HG03354 (cell line): ENCODE data around the gene MOGAT3.
A peak's percentile ranks its signal among the peaks of the same experiment; 100 is the strongest.

Experiments used
- ATAC-seq: cut with Tn5 transposase; IDR thresholded peaks from one replicate; pipeline ENCODE4 v1.9.1; 2021; ENCODE audit warnings: mild to moderate bottlenecking; ENCODE audit not compliant: unreplicated experiment, poor library complexity, severe bottlenecking

The MOGAT3 gene

DNA sequence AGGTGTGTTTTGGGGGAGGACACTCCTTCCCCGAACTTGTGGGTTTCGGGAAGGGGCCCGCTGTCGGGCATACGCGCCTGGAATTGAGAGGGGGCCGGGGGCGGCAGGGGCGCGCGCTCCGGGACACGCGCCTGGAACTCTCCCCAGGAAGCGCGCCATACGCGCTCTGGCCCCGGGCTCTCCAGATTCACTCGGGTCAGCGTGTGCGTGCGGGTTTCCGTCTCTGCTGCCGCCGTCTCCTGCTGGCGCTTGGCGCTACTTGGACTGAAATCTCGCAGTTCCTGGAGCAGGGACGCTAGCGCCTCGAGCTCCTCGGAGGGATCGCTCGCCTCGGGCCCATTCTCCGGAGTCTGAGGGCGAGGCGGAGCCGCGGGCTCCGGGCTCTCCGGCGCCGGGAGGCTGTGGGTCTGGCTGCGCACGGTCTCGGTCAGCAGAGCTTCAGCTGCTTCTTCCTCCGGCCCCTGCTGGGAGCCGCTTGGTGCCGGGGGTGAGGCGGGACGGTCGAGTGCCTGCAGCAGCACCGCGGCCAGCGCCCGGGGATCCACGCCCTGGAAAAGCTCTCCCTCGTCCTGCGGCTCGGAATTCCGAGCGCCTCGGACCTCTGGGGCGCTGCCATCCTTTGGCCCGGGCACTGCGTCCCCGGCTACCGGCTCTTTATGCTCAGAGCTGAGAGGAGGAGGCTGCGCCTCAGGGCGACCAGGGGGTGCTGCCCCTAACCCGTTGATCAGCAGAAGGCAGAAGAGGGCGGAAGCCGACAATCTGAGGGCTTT is 36.6 kb downstream of the MOGAT3 start:
- no peak for ATAC-seq

DNA sequence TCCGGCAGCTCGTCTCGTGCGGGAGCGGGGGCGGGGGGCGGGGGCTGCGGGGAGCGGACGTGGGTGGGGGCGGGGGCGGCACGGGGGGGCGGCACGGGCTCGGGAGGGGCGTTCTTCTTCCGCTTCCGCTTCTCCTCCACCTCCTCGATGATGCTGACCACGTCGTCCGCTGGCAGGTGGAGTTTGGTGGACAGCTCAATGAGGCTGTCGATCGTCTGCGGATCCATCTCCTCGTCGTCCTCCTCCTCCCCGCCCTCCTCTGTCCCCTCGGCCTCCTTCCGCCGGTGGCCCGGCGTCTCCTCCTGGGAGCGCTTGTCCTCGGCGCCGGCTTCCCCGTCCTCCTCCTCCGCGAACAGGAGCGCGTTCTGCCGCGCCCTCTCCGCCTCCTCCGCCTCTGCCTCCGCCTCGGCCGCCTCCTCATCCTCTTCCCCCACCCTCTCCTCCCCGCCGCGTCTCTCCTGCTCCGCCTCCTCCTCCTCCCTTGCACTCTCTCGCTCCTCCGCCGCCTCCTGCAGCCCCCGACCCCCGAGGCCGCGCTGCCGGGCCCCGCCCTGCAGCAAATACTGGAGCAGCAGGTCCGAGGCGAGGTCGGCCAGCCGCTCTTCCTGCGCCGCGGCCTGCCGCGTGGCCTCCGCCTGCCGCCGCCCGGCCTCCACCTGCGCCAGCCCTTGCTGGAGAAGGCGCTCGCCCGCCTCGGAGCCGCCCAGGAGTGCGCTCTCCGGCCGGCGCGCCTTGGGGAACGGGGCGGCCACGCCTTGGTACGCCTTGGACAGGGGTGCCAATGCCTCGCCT is 37.4 kb downstream of the MOGAT3 start:
- ATAC-seq = no peak

DNA sequence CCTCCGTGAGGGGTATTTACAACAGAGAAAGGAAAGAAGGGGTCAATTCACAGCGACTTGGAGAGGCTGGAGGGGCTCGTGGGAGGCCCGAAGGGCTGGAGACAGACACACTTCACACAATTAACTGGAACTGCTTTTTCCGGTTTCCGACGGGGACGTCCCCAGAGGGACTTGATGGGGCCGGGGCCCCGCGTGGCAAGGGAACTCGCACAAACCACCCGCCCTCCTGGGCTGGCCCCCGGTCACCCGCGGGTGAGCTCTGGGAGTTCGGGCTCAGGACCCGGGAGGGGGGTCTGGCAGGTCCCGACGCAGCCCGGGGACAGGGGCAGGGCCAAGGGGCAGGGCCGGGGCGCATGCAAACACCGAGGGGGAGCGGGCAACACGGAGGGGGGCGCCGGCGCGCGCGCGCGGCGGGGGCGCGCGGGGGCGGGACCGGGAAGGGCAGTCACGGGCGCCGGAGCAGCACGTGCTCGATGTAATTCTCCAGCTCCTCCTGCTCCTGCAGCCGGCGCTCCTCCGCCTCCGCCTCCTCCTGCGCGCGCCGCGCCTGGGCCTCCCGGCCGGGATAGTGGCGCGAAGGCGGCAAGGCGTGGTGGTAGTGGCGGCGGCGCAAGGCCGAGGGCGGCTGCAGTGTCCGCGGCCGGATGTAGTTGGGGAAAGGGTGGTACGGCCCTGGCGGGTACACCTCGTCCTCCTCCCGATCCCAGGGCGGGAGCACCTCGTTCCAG is 38.1 kb downstream of the MOGAT3 start:
- ATAC-seq = no peak

DNA sequence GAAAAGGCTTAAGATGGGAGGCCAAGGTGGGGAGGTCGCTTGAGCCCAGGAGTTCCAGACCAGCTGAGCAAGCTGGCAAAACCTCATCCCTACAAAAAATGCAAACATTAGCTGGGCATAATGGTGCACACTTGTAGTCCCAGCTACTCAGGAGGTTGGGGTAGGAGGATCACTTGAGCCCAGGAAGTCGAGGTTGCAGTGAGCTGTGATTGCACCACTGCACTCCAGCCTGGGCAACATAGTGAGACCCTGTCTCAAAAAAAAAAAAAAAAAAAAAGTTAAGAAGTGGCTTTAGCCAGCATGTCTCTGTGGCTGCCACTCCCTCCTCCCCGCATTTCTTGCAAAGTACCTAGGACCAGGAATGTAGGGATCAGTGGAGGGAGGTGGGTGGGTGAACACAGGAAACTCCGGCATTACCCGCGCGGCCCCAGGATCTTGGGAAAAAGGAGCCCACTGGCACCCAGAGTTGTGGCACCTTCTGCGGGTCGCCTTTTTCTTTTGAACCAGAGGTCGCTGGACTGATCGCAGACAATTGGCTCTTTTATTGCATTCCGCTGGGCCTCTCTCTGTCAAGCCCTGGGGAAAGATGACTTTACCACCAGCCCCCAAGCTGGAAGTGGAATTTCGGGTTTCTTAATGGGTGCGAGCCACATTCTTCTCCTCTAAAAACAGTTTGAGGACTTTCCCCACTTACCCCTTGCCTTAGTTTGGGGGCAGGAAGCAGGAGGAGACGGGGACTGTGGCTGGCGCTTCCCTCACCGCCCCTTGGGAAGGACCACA is 39.0 kb downstream of the MOGAT3 start:
- ATAC-seq = no peak

DNA sequence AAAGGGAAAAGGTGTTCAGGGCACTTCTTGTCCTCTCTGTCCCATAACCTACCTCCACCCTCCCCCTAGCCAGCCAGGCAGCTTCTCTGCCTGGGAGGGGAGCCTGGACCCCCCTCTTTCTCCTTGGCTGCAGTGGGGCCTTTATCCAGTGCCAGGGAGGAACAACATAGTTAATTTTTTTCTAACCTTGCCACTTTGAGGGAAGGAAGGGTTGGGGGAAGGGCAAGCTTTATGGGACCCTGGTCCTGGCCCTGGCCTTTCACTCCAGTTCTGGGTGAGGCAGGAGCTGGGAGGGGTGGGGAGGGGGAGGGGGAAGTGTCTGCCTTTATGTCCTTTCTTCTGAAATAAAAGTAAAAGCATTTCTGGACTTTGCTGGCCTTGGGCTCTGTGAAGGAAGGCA is 39.9 kb downstream of the MOGAT3 start:
- no peak for ATAC-seq

DNA sequence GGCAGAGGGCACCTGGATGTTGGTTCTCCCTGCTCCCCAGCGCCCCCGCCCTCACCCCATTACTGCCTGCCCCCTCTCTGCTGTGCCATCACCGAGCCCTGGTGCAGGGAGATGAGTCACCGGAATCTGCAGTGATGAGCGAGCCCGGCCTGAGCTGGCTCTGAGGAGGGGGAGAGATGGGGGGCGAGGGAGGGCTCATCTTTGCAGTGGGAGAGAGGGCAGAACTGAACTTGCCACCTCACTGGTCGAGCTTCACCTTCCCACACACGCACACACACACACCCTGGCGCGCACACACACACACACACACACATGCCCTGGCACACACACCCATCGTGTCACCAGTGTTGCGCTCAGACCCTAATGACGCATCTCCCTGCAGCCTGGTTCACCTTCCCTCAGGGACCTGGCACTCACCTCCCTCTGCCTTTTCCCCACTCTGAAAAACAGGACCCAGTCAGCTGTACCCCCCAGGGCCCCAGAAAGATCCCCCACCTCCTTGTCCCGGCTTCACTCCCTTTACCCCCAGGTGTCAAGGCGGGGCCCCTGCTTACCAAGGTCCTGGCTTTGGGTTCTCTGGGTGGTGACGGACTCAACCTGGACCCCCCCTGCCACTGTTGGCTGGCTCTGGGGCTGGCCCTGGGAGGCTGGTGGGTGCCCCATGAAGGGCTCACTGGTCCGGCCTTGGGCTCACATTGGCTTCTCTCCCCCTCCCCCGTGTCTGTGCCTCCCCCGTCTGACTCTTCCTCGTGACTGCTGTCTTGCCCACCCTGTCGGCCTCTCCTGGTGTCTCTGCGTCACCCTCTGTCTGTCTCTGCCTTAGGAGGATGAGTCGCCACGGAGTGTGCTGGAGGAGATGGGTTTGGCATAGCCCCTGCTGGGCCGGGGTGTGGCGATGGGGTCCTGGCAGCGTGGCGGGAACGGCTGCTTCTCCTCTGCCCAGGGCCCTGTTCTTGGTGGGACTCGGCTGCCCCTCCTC is 40.9 kb downstream of the MOGAT3 start:
- ATAC-seq = no peak

DNA sequence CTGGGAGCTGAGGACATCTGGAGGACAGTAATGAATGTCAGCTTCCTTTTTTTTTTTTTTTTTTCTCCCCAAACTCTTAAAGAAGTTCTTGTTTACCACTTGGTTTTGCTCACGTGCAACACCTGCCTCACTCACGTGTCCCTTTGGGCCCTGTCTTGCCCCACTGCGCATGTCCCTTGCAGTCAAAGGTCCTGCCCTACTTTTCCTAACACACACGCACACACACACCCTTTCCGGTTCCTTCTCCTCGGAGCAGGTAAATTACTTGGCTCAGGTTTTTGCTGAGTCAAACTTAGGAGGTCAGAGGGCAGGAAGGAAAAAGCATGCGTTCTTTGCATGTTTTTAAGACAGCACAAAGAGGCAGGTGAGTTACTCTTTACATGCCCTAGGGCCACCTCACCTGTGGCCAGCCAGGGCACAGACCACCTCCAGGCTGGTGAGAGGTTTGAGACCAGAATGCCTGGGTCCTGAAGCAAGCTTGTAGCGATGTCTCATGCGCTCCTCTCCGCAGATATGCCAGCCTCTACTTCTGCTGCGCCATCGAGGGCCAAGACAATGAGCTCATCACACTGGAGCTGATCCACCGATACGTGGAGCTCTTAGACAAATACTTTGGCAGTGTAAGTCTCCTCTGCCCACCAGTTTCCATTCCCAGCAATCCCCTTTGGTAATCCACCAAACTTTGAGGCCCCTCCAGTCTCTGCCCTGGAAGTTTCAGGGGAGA is 43.8 kb downstream of the MOGAT3 start:
- ATAC-seq = no peak

DNA sequence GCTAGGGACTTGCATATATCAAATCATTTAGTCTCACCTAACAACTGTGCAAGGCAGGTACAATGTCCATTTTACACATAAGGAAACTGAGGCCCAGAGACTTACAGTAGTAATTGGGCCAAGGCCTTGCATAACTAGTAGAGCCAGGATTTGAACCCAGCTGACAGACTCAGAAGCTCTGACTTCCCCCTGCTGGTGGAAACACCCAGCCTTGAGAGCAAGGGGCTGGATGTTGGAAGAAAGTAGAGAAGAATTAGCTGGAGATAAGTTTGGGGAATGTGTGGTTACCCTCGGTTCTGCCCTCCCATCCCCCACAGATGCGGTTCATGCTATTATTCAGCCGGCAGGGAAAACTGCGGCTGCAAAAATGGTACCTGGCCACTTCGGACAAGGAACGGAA is 44.6 kb downstream of the MOGAT3 start:
- ATAC-seq = no peak

DNA sequence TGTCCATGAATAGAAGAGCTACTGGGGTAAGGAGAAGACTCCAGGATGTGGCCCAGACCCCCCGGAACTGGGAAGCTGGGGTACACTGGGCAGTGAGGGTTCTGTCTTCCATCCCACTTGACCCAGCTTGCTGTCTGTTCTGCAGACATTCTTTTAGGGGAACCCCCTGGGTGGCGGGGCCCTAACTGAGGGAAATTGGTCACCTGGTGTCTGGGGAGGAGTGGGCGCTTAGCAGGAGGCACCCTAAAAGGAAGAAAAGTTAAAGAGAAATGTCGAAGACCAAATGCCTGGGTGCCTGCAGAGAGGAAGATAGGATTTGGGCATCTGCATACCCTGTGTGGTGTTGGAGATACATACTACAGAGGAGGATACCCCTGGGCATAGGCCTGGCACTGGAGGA is 45.5 kb downstream of the MOGAT3 start:
- no peak for ATAC-seq

DNA sequence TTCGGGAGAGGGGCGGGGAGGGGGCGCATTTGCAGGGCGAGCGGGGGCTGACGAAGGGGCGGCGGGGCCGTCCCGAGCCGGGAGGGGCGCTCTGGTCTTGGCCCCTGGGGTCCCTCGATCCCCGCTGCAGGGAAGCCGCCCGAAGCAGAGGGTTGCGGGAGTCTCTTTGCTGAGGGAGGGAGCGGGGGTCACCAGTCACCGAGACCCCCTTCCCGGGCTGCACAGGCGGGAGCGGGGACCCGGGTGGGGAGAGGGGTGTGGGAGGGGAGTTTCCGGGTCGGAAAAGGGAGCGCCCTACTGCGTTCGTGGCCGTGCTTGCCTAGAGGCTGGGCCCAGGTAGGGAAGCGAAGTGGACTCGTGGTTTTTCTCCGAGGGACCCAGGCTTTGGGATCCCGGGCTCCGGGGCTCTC is 46.1 kb downstream of the MOGAT3 start:
- peak; percentile 35 for ATAC-seq

DNA sequence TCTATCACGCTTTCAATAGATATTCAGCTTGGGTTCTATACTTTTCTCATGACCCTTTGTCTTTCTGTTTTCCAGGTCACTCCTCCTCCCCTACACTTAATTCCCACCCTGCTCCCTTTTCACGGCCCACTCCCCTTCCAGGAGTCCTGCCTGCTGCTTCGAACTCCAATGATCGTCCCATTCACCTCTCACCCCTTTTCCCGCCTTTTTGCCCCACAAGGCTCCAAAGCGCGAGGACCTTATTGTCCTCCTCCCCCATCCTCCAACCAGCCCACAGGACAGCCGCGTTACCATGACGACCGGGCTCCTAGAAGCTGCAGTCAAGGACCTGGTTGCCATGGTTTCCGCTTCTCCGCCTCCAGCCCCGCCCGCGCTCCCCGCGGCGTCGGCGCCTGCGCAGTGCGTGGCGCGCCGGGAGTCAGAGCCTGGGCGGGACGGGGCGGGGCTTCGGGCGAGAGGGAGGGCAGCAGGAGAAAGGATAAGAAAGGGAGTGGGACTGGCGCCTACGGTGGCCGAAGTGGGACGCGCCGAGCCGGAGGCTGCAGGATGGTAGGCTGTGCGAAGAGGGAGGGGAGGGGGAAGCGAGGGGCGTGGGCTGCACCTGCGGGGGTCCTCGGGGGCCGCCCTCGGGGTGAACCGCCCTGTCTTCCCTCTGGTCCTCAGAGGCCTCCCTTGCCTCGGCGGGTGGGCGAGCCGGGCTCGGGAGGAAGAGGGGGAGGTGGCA is 46.7 kb downstream of the MOGAT3 start, which contains the start of gene AP1S1:
AP1S1 (plus strand) TSS at position 508 of the 724 bp plus-strand sequence; CDS start at position 547, 39 bp downstream.
- peak; percentile 84 for ATAC-seq

DNA sequence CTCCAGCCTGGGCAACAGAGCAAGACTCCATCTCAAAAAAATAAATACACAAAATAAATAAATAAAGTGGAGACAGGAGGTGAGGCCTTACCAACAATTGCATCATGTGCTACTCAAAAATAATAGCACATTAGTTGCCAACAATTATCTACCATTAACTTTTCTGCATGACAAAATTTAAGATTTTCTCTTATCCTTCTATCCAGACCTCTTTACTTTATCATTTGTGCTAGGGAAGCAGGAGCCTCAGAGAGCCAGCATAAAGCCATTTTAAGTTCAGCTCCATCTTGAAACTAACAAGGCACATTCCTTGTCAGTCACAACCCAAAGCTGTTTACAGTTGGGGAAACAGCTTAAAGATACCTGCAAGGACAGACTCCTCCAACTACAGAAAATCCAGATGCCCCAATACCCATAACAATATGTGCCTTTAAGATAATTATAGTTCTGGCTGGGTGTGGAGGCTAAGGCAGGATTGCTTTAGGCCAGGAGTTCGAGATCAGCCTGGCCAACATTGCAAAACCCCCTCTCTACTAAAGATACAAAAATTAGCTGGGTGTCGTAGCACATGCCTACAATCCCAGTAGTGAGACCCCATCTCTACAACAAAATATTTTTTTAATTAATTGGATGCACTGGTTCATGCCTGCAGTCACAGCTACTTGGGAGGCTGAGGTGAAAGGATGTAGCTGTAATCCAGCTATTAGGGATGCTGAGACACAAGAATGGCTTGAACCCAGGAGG is 48.8 kb downstream of the MOGAT3 start:
- no peak for ATAC-seq
